Stimulated activated CD8-positive, alpha-beta memory T cell treated with anti-CD3 and anti-CD28 coated beads, Interleukin-12 subunit alpha, Interleukin-12 subunit beta, amount 100 ng/mL, for 1 hour (primary cell): Measurements from ENCODE around the gene SRD5A2.
"Not testable (repeated sequence)": the region's sequence is repeated elsewhere in the genome, so short reads cannot be mapped to it uniquely, and the experiment has no call there.

Source experiments
- DNase-seq: peaks from one replicate; pipeline ENCODE4 v3.0.0-alpha.2; 2020; ENCODE audit warnings: low read depth

The SRD5A2 gene

DNA sequence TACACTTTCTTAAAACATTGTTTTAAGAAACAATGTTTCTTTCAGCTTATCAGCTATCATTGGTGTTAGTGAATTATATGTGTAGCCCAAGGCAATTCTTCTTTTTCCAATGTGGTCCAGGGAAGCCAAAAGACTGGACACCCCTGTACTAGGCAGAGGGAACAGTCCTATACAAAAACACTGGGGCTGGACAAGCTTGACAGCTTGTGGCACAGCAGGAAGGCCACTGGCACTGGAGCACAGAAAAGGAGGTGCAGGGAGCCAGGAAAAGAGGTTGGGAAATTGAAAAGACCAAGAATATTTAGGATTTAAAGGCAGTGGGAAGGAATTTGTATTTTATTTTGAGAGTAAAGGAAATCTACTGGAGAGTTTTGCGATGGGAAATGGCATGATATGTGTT is 47.7 kb downstream of the SRD5A2 start:
- DNase-seq: no peak

DNA sequence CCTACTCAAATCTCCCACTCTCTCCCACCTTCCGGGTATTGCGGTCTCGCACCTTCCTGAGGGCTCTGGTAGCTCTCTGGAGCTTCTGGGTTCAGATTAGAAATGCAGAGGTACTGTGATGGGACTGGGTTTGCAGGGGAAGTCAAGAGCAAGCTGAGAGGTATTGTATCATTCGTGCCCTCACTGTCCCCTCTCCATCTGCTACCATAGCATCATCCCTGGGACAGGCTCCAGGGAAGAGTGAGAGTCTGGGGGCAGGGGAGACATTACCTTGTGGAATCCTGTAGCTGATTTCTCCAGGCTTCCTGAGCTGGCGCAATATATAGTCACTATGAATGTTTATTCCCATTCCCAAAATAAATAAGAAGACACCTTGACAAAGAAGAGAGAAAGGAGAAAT is 49.6 kb downstream of the SRD5A2 start:
- DNase-seq: no peak

DNA sequence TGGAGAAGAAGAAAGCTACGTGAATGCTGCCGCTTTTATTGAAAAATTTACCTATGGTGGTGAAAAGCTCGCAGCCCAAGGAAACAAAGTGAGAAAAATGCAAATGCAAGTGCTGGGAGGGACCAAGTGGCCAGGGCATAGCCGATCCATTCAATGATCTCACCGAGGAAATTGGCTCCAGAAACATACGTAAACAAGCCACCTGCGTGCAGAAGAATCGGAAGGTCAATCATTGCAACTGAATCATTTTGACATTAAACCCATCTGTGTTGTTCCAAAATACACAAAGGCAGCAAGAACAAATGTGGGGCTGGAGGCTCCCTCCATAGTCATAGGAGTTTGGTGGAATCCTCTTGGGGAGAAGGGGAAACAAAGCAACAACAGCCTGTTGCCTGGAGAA is 51.5 kb downstream of the SRD5A2 start:
- DNase-seq: no peak

DNA sequence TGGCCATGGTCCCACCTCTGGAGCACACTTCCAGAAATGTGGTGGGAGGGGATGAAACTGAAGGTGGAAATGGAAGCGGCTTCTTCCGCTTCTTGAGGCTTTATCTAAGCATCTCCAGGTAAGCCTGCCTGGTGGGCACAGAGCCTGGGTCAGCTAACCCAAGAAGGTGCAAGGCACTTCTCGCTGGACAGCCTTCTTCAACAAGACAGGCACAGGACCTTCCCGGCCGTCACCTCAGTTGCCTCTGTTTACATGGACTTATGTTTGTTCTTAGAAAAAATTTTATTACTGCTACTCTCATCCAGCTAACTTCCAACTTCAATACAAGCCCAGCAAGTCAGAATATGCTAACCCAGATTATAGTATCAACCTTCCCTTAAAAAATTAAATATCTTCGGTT is 51.9 kb downstream of the SRD5A2 start:
- DNase-seq: no peak

DNA sequence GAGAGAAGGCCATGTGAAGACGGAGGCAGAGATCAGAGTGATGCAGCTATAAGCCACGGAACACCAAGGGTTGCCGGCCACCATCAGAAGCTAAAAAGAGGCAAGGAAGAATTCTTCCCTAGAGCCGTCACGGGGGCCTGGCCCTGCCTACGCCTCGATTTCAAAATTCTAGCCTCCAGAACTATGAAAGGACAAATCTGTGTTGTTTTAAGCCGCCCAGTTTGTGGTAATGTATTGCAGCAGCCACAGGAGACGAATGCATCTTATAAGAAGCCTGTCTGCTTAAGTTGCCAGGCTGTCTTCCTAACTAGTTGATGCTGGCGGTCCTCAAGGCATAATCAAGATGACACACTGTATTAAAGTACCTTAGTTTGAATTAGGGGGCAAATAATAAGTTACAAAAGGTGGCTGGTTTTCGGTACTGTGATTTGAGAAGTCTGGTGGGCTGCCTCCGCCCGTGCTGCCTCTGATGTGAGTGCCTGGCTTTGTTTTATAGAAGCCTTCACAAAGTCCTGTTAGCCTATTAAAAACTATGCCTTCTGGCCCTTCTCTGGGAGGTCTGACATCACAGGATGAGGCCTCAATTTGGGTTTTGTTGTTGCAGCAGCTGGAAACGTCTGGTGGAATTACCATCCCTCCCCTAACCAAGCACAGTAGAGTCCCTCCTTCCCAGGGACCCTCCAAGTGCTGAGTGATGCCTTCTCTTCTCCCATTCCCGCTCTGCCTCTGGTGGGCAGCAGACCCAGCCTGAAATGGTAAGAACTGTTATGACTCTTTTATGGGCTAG is 53.6 kb downstream of the SRD5A2 start:
- no peak for DNase-seq

DNA sequence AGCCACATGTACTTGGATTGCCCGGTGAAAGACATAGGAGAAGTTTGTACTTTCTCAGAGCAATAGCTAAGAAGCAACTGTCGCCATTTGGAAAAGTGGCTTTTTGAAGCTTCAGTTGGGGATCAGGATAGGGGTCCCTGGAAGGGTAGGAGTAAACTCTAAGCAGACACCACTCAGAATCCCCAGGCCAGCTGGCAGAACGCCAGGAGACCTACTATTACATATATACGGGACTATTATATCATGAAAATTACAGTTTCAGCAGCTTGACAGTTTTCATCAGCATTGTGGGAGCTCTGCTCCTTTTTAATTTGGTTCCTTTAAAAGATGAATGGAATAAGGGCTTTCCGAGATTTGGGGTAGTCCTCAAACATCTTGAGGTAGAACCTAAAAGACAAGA is 54.9 kb downstream of the SRD5A2 start:
- DNase-seq: no peak

DNA sequence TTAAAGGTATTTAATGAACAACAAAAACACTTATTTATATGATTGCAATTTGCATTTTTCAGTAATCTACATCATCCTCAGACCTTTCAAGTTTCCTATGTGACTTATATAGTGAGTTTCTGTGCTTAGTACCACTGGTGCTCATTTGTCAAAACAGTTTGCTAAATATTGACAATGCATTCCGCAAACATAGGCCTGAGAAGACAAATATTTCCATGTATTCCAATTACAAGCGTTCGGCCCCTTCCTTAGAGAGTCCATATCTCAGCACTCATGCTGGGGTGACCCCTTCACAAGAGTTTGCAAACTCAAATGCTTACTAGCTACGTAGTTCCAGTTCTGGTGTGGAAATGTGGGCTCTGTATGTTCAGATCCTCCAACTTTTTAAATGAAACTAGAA is 56.1 kb downstream of the SRD5A2 start:
- DNase-seq: no peak

DNA sequence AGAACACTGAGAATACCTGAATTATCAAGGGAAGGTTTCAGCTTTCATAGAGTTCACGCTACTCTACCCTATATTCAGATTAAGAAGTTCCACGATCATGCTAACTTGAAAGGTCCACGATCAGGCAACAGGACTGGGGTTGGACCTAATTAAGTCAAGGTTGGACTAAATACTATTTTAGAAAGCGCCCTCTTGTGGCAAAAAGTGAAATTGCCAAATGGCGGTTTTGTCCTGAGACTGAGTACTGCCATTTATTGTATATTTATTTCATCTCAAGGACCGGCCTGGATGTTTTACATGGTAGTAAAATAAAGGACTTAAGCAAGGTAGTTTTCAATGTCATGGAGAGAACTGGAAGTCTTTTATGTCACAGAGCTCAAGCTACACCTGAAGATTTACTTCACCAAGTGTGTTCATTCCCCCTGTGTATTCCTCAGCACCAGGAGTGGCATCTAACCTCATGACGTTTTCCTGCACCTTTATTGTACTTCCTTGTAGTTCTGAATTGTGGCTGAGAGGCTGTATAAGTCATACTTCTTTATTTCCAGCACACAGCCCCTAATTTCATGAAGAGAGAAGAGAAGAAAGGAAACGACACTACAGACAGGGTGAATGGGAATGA is 56.8 kb downstream of the SRD5A2 start:
- peak; percentile 39 for DNase-seq

DNA sequence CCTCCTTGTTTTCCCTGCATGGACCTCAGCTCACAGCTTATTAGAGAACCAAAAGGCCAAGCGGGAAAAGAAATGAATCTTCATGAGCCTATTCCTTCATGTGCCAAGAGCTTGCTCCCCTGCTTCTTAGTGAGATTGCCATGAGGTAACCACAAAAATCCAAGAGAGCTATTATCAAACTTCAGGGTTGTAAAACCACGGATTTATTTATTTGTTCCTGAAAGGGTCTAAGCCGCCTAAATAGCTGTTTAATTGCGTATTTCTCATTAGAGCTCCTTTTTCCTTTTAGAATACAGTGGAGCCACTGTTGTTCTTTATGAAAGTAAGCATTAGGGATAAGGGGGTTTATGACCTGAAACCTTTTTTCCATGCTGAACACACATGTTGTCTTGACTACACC is 58.0 kb downstream of the SRD5A2 start:
- no peak for DNase-seq

DNA sequence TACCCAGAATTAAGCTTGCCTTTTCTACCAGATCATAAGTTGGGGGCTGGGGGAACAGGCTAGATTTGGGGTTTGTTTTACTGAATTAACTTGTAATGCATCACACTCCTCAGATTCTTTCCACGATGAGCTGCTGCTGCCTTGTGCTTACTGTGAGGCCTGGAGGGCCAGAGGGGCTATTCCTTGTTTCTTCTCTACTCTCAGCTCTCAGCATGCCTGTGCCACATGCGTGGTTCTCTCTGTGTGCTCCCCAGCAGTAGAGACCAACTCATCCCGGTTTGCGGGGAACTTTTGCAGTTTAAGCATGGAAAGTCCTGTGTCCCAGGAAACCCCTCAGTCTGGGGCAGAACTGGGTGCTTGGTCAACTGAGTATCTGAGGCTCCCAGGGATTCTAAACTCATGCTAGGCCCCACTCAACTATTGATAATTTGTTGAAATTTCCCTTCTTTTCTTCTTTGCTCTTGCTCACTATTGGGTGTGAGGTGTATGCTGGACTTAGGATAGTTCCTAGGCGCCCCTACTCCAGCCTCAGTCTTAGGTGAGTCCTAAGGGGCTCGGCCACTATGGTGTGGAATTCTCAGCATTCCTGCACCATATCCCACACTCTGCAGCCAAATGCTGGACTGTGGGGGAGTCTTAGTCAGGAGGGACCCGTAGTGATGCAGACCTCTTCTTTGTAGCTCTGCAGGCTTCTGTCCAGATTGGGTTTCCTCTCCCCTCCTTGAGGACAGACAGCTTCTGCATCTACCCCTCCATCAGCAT is 63.1 kb downstream of the SRD5A2 start:
- no peak for DNase-seq

DNA sequence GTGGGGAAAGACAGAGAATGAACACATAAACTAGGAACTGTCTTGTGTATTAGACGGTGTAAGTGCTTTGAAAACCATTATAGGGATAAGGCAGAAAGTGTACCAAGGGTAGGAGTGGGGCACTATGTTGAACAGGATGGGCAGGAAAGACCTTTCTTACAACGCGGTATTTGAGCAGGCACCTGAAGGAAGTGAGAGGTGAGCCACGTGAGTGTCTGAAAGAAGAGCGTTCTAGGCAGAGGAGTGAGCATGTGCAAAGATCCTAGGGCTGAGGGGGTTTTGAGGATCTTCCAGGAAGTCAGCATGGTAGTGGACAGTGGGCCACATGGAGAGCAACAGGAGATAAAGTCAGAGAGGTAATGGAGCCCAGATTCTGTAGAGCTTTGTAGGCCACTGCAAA is 65.2 kb downstream of the SRD5A2 start:
- DNase-seq: no peak

DNA sequence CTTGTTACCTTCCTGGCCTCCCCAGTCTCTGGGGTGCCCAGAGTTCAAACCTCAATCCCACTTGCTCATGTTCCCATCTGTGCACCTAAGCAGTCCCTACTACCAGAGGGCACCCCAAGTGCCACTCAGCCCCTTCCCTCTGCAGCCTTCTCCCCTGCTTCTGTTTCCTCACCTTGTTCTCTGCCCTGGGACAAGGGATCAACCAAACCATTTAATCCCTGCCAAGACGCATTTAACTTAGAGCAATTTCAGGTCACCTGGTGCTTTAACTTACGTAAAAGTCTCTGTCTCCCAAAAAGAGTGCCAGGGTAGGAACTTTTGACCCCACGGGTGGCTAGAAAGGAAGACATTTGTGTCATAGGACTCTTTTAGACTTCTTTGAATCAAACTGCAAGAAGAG is 67.2 kb downstream of the SRD5A2 start:
- no peak for DNase-seq

DNA sequence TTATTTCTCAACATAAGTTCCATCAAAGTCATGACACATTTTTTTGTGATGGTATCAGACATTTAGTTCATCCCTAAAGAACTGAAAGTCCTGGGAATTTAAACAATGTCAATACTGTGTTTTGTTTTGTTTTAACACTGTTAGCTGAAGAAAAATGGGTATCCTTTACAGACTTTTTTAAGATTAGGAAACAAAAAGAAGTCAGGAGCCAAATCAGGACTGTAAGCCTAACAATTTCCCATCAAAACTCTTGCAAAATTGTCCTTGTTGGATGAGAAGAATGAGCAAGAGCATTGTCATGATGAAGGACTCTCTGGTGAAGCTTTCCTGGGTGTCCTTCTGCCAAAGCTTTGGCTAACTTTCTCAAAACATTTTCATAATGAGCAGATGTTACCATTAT is 69.4 kb downstream of the SRD5A2 start:
- no peak for DNase-seq

DNA sequence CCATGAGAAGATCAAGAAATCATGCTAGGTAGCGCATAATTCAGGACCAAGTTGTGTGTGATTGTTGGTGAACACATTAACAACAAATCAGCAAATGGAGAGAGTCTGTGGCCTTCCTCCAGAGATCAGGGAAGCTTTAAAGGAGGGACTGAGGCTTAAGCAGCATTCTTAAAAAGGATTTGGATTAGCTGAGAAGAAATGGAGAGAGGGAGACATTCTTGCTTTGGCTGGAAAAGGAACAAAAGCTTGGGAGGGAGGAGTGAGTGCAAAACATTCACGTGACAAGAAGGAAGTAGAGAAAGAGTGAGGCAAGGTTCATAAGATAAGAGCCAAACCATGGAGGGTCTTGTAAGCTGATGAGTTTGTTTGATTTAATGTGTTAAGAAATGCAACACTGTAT is 75.6 kb downstream of the SRD5A2 start:
- no peak for DNase-seq

DNA sequence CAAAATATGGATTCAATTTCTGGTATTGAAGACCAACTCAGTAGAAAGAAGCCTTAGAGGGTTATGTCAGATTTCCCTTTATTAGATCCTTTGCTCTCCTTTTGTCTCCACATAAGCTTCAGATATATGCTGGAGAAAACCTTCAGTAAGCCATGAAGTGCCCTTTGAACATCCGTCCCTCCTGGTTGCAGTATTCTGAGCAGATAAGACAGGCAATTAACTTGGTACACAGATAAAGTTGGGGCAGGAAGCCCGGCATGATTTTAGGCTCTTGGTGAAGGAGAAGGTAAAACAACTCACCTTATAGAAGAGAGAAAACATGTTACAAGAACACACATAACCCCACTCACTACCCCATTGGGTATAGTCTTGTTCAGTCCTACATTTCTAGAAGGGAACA is 76.4 kb downstream of the SRD5A2 start:
- DNase-seq: no peak

DNA sequence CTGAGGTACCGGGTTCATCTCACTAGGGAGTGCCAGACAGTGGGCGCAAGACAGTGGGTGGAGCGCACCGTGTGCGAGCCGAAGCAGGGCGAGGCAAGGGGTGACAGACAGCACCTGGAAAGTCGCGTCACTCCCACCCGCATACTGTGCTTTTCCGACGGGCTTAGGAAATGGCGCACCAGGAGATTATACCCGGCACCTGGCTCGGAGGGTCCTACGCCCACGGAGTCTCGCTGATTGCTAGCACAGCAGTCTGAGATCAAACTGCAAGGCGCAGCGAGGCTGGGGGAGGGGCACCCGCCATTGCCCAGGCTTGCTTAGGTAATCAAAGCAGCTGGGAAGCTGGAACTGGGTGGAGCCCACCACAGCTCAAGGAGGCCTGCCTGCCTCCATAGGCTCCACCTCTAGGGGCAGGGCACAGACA is 84.3 kb downstream of the SRD5A2 start:
- DNase-seq: not testable (repeated sequence)

DNA sequence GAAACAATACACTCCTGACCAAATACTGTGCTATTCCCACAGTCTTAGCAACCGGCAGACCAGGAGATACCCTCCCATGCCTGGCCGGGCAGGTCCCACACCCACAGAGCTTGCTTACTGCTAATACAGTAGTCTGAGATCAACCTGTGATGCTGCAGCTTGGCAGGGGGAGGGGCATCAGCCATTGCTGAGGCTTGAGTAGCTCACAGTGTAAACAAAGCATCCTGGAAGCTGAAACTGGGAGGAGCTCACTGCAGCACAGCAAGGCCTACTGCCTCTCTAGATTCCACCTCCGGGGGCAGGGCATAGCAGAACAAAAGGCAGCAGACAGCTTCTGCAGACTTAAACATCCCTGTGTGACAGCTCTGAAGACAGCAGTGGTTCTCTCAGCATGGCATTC is 91.4 kb downstream of the SRD5A2 start:
- not testable (repeated sequence) for DNase-seq

DNA sequence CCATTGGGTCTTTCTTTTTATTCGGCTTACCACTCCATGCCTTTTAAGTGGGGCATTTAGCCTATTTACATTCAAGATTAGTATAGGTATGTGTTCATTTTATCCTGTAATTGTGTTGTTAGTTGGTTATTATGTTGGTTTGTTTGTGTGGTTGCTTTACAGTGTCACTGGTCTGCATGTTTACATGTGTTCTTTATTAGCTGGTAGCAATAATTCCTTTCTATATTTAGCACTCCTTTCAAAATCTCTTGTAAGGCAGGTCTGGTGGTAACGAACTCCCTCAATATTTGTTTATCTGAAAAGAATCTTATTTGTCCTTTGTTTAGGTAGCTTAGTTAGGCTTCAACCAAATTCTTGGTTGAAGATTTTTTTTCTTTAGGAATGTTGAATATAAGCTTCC is 97.5 kb downstream of the SRD5A2 start:
- no peak for DNase-seq

DNA sequence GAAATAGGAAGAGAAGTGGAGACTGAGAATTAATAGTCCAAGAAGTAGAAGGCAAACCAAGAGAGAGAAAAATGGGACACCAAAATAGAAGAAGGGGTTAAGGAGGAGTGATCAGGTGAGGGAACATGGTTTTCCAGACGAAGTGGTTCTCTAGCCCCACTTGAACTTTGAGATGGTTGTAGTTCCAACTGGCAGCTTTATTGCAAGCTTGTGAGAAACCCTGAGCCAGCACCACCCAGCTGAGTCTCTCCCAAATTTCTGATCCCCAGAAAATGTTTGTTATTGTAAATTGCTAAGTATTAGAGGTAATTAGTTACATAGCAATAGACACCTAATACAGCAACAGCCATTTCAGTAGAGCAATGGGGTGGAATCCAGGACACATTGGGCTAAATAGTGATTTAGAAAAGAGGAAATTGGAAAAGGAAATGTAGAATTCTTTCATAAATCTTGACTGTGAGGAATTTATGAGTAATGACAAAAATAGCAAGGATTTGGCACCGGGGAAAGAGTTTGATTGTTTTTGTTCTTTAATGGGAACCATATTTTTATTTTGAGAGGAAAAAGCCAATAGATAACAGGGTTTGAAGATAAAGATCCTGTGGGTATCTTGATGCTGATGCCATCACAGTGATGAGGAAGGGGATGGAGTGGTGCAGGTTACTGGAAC is 104.1 kb downstream of the SRD5A2 start:
- DNase-seq: no peak

DNA sequence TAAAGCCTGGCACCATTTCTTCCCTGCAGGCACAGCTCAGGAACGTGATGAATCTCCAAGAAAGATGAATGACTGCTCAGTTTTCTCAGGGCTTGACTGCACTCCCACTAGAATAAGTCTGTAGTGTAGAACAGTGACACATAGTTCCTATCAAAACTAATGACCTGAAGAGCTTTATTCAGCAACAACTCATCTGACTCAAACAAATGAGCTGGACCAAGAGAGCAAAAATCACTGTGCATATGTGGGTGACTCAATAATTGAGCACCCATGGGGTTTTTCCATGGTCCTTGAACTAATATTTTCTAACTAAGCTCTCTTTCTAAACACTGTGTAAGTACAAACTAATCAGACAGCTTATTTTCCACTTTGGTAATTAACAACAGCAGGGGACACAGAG is 105.0 kb downstream of the SRD5A2 start:
- no peak for DNase-seq

DNA sequence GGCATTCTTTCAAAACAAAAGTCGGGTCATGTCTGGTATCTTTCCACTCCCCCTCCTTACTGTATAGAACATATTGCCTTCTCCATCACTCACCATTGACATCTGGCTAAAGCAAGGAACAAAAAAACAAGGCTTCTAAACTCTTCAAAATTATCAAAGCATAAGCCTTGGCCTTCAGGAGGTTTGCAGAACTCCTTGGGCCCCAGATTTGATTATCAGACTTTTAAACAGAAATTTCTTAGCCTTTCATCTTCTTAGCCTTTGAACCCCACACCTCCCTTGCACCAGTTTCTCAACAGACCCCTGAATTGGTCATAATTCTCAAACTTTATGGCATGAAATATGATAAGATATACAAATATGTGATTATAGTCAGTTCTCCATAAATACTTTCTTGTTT is 106.4 kb downstream of the SRD5A2 start:
- no peak for DNase-seq
